Caco-2 (cell line): ENCODE data around the gene PERP. TPM values are rescaled to one million over a fixed set of nuclear protein-coding genes. Genes with fewer than 3 reads are reported as not detected.

Experiments
- BruUV-seq: library from RNA; stranded (reverse); fragments of 400-500 nt; replicated peaks from 2 replicates; lab custom pipeline; 2021; lab: Mats Ljungman, UMichigan
- CTCF ChIA-PET: fragments of 300-600 bp; sonication (Branson Sonifier 250); formaldehyde crosslinking; loops from one replicate; lab custom pipeline; 2022; ENCODE audit warnings: antibody characterized with exemption; lab: Charles Lee
- POLR2A ChIA-PET: fragments of 300-600 bp; sonication (Branson Sonifier 250); formaldehyde crosslinking; loops from one replicate; lab custom pipeline; 2022; ENCODE audit warnings: antibody characterized with exemption; lab: Charles Lee
- DNase-seq, 2 experiments: peaks; one replicate each; pipeline versions ENCODE4 v3.0.0 to v3.0.0-alpha.2; 2020 to 2022
- H3K27me3 ChIP-seq: replicated peaks from 2 replicates; pipeline ENCODE4 v1.6.0; 2011; ENCODE audit warnings: low read length; ENCODE audit not compliant: control insufficient read depth, insufficient read depth
- H3K36me3 ChIP-seq: 2 replicates; pipeline ENCODE4 v1.5.1; 2011; ENCODE audit warnings: low read length; ENCODE audit not compliant: control insufficient read depth, insufficient read depth
- H3K4me1 ChIP-seq: fragments of 250-450 bp; sonication (Bioruptor Pico); 2 replicates; pipeline ENCODE4 v1.5.1; 2020; ENCODE audit warnings: mild to moderate bottlenecking
- H3K4me3 ChIP-seq: 2 replicates; pipeline ENCODE4 v1.5.1; 2011; ENCODE audit warnings: low read depth, mild to moderate bottlenecking, control low read depth, low read length
- H3K9me3 ChIP-seq: fragments of 250-450 bp; sonication (Bioruptor Pico); 2 replicates; pipeline ENCODE4 v1.5.1; 2020; ENCODE audit warnings: mild to moderate bottlenecking, moderate library complexity
- H3K27ac Mint-ChIP-seq: one replicate; pipeline ENCODE4 v1.8.0; 2022; ENCODE audit warnings: mixed read lengths; ENCODE audit not compliant: unreplicated experiment
- H3K27me3 Mint-ChIP-seq: one replicate; pipeline ENCODE4 v1.8.0; 2022; ENCODE audit warnings: mixed read lengths; ENCODE audit not compliant: insufficient read depth, unreplicated experiment
- H3K36me3 Mint-ChIP-seq: one replicate; pipeline ENCODE4 v1.8.0; 2022; ENCODE audit warnings: mild to moderate bottlenecking, mixed read lengths; ENCODE audit not compliant: insufficient read depth, unreplicated experiment
- H3K4me1 Mint-ChIP-seq: one replicate; pipeline ENCODE4 v1.8.0; 2022; ENCODE audit warnings: low read depth, mixed read lengths; ENCODE audit not compliant: unreplicated experiment
- H3K4me3 Mint-ChIP-seq: one replicate; pipeline ENCODE4 v1.8.0; 2022; ENCODE audit warnings: mild to moderate bottlenecking, moderate library complexity, mixed read lengths; ENCODE audit not compliant: unreplicated experiment
- H3K9me3 Mint-ChIP-seq: one replicate; pipeline ENCODE4 v1.8.0; 2022; ENCODE audit warnings: mixed read lengths; ENCODE audit not compliant: unreplicated experiment
- CTCF ChIP-seq, 2 experiments: fragments of 200-600 bp in 1 of 2; IDR thresholded peaks; 1 replicate in 1 of 2; 2 replicates in 1 of 2; pipeline versions ENCODE4 v1.5.1 to v1.8.0; 2011 to 2022; ENCODE audit warnings: antibody characterized with exemption in 1 of 2, control low read depth in 1 of 2, inconsistent platforms in 1 of 2, low read depth in 1 of 2, low read length in 1 of 2, mild to moderate bottlenecking in 1 of 2, moderate library complexity in 1 of 2; ENCODE audit not compliant: insufficient read depth in 1 of 2, severe bottlenecking in 1 of 2, unreplicated experiment in 1 of 2
- intact Hi-C: fragments of 100-400 bp; cut with micrococcal nuclease; formaldehyde crosslinking; loops from one replicate; pipeline ENCODE4 v1.10.0; 2022; ENCODE audit not compliant: unreplicated experiment
- total RNA-seq: library from RNA; stranded (reverse); gene quantifications from 2 replicates; pipeline ENCODE4 v1.2.3, GENCODE V29; 2022

Gene PERP
- total RNA-seq, 1 experiment from 2014 or later: 141 TPM

- intact Hi-C loops: no loop called here
- 0 out of 2 replicates have a peak, but pooled peaks cover 3% of the 10 kb centered on the region for H3K9me3 ChIP-seq
- no peak for TF ChIP-seq CTCF (IDR thresholded peaks at IDR 0.05; ENCODE audit: insufficient read depth in 1 of 2, low read depth in 1 of 2, low read length in 1 of 2, severe bottlenecking in 1 of 2, unreplicated experiment in 1 of 2)
- BruUV-seq: no TSS peak
- Mint-ChIP-seq H3K27ac (no peak overlapping the region), H3K36me3 (no peaks in the 10 kb centered on the region), H3K4me3 (no peak overlapping the region), H3K9me3 (no peaks in the 10 kb centered on the region), H3K27me3 (no peaks in the 10 kb centered on the region), H3K4me1 (no peaks in the 10 kb centered on the region)
- no peaks in the 10 kb centered on the region for H3K4me1 ChIP-seq
- CTCF ChIA-PET: no interaction called here
- no peaks in the 10 kb centered on the region for H3K36me3 ChIP-seq
- DNase-seq: no peak
- POLR2A ChIA-PET: no interaction called here
- H3K27me3 ChIP-seq: no peaks in the 10 kb centered on the region
- no peak overlapping the region for H3K4me3 ChIP-seq
Measured at GRCh38 chr6:138044458-138044857, 62.8 kb downstream of the PERP start.

Other genes starting within 250 kb of the PERP start
- 45.7 and 50.4 TPM in 2 replicates for gene TNFAIP3, start 240.2 kb downstream of the PERP start, total RNA-seq
- gene ARFGEF3, start 54.5 kb upstream of the PERP start, total RNA-seq: 5.2 and 5.6 TPM in 2 replicates
- not detected in 2 replicates for gene PBOV1, start 111.1 kb upstream of the PERP start, total RNA-seq